GM18951 (cell line): Measurements from ENCODE around the gene LMNA.

Experiments used
- POLR2A ChIP-seq: IDR thresholded peaks from 4 replicates; pipeline ENCODE4 v1.6.1; 2011; ENCODE audit warnings: mild to moderate bottlenecking; ENCODE audit not compliant: insufficient read length, insufficient read depth; ENCODE audit errors: extremely low read depth
- in situ Hi-C: fragments of 300-500 bp; cut with MboI; formaldehyde crosslinking; loops from one replicate; pipeline ENCODE4 v1.12.0; 2022; ENCODE audit warnings: low sequenced_read_pairs, mixed read lengths, inconsistent platforms; ENCODE audit not compliant: unreplicated experiment

The LMNA gene

GRCh38 chr1:156090138-156090839, 24.2 kb upstream of the LMNA start:
- in situ Hi-C loops = loop anchor here (5.0 to 10.0 kb wide), 2 partner anchors 37 to 225 kb away; no protein-coding TSS in a partner anchor
- no peak for TF ChIP-seq POLR2A

GRCh38 chr1:156090840-156091188, 23.7 kb upstream of the LMNA start:
- TF ChIP-seq POLR2A = no peak
- in situ Hi-C loops = loop anchor here (5.0 to 10.0 kb wide), 2 partner anchors 36 to 224 kb away; no protein-coding TSS in a partner anchor

GRCh38 chr1:156091610-156092009, 22.9 kb upstream of the LMNA start:
- in situ Hi-C loops = loop anchor here (5.0 to 10.0 kb wide), 2 partner anchors 36 to 223 kb away; no protein-coding TSS in a partner anchor
- no peak for TF ChIP-seq POLR2A

- no peak for TF ChIP-seq POLR2A
- in situ Hi-C loops = loop anchor here (10.0 kb wide), 1 partner anchor 219 kb away; no protein-coding TSS in a partner anchor
Observed at GRCh38 chr1:156095906-156096508, 18.5 kb upstream of the LMNA start.

GRCh38 chr1:156096640-156097391, 17.7 kb upstream of the LMNA start:
- in situ Hi-C loops = loop anchor here (10.0 kb wide), 1 partner anchor 218 kb away; no protein-coding TSS in a partner anchor
- no peak for TF ChIP-seq POLR2A

GRCh38 chr1:156097499-156098178, 16.9 kb upstream of the LMNA start:
- in situ Hi-C loops = loop anchor here (10.0 kb wide), 1 partner anchor 217 kb away; no protein-coding TSS in a partner anchor
- TF ChIP-seq POLR2A = no peak

- in situ Hi-C loops = loop anchor here (10.0 kb wide), 1 partner anchor 216 kb away; no protein-coding TSS in a partner anchor
- no peak for TF ChIP-seq POLR2A
Observed at GRCh38 chr1:156098784-156099183, 15.7 kb upstream of the LMNA start.

- in situ Hi-C loops = loop anchor here (10.0 kb wide), 1 partner anchor 216 kb away; no protein-coding TSS in a partner anchor
- no peak for TF ChIP-seq POLR2A
Observed at GRCh38 chr1:156099282-156099681, 15.2 kb upstream of the LMNA start.

GRCh38 chr1:156100205-156100995, 14.1 kb upstream of the LMNA start:
- TF ChIP-seq POLR2A = no peak
- in situ Hi-C loops = no loop called here

GRCh38 chr1:156101880-156102279, 12.6 kb upstream of the LMNA start:
- no peak for TF ChIP-seq POLR2A
- in situ Hi-C loops = no loop called here

GRCh38 chr1:156102633-156103511, 11.6 kb upstream of the LMNA start:
- in situ Hi-C loops = no loop called here
- no peak for TF ChIP-seq POLR2A
